ENCODE measurements around the gene DDTL.

DDTL gene

DNA sequence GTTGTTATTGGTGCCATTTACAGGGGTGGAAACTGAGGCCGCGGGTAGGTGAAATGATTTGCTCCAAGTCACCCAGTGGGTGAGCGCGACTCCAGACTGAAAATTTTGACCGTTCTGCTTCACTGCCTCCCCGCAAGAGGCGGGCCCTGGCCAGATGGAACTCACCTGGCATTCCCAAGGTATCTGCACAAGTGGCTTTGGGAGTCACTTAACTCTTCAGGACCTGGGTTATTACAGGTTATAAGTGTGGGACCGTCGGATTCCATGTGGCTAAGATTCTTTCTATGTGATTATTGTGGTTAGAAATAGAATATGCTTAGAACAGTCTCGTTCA is 45.0 kb downstream of the DDTL start:
- H3K4me3 ChIP-seq (ENCODE audit: low read length), result peak overlapping the region; percentile 83
- no peak overlapping the region for H2BK120ac ChIP-seq (ENCODE audit: low read depth, low read length)
- no CpG with 5 or more reads among the region's 10 CpGs for WGBS (ENCODE audit: extremely low coverage, insufficient coverage, low lambda C conversion rate)
- H3K56ac ChIP-seq (ENCODE audit: low read length), result peak overlapping the region; percentile 88
- no peak overlapping the region for H2AK5ac ChIP-seq (ENCODE audit: low read length)
- H3K9ac ChIP-seq (ENCODE audit: low read length), result peak overlapping the region; percentile 83
- peak; percentile 40 for DNase-seq
- peak overlapping the region; percentile 51 for H3K4me2 ChIP-seq (ENCODE audit: low read length)
- H3K4me1 ChIP-seq (ENCODE audit: control insufficient read depth, low read depth, low read length), result peaks cover 3% of the 10 kb centered on the region
- H2BK5ac ChIP-seq (ENCODE audit: low read length), result no peak overlapping the region
- no peaks in the 10 kb centered on the region for H3K27me3 ChIP-seq (ENCODE audit: insufficient read depth, low read length, poor library complexity)
- H2BK15ac ChIP-seq (replicated peaks; ENCODE audit: low read depth), result no peak overlapping the region
- no peaks in the 10 kb centered on the region for H3K36me3 ChIP-seq (ENCODE audit: control insufficient read depth, insufficient read depth, low read length)
- peaks cover 7% of the 10 kb centered on the region for H3K79me1 ChIP-seq (ENCODE audit: low read length)
- no peak overlapping the region for H3K18ac ChIP-seq (ENCODE audit: low read length)
- peaks cover 13% of the 10 kb centered on the region for H3K79me2 ChIP-seq (ENCODE audit: control insufficient read depth, insufficient read depth, low read length)
- no peak overlapping the region for H3K4ac ChIP-seq (ENCODE audit: low read depth, low read length)
- no peak overlapping the region for H4K8ac ChIP-seq (ENCODE audit: low read depth, low read length)
- H3K23ac ChIP-seq (ENCODE audit: low read length), result no peak overlapping the region
- H3K27ac ChIP-seq (ENCODE audit: low read depth, low read length), result no peak overlapping the region
- no peak overlapping the region for H4K5ac ChIP-seq (ENCODE audit: low read length)

DNA sequence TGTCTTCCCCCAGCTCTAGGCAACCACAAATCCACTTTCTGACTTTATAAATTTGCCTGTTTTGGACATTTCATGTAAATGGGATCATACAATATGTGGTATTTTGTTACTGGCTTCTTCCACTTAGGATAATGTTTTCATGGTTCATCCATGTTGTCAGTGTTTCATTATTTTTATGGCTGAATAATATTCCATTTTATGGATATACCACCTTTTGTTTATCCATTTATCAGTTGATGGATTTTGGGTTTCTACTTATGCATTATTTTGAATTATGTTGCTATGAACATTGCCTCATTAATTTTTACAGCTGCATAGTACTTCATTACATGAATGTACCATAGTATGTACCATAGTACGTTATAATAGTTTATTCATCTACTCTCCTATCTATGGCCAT is 49.5 kb downstream of the DDTL start:
- no CpG with 5 or more reads among the region's 1 CpG for WGBS (ENCODE audit: extremely low coverage, insufficient coverage, low lambda C conversion rate)
- Histone ChIP-seq H4K5ac (ENCODE audit: low read length) (no peak overlapping the region), H2BK5ac (ENCODE audit: low read length) (no peak overlapping the region)

DNA sequence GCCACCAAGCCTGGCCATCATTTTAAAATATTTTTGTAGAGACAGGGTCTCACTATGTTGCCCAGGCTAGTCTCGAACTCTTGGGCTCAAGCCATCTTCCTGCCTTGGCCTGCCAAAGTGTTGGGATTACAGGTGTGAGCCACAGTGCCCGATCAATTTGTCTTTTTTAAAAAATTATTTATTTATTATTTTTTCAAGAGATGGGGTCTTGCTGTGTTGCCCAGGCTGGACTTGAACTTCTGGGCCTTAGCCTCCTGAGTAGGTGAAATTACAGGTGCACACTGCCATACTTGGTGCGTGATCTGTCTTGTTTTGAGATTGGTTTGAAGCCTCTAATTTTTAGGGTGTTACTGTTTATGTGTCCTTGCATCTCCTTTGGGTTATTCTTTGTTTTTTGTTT is 54.6 kb downstream of the DDTL start:
- H3K4me1 ChIP-seq (ENCODE audit: control insufficient read depth, low read depth, low read length), result no peaks in the 10 kb centered on the region
- H2BK15ac ChIP-seq (replicated peaks; ENCODE audit: low read depth), result no peak overlapping the region
- H4K5ac ChIP-seq (ENCODE audit: low read length), result no peak overlapping the region
- H3K4ac ChIP-seq (ENCODE audit: low read depth, low read length), result no peak overlapping the region
- no peak overlapping the region for H4K8ac ChIP-seq (ENCODE audit: low read depth, low read length)
- H2BK120ac ChIP-seq (ENCODE audit: low read depth, low read length), result no peak overlapping the region
- no peaks in the 10 kb centered on the region for H3K36me3 ChIP-seq (ENCODE audit: control insufficient read depth, insufficient read depth, low read length)
- H3K27me3 ChIP-seq (ENCODE audit: insufficient read depth, low read length, poor library complexity), result no peaks in the 10 kb centered on the region
- H2BK5ac ChIP-seq (ENCODE audit: low read length), result no peak overlapping the region
- H3K79me1 ChIP-seq (ENCODE audit: low read length), result peaks cover 2% of the 10 kb centered on the region
- H3K4me3 ChIP-seq (ENCODE audit: low read length), result no peak overlapping the region
- no peak for DNase-seq
- peaks cover 1% of the 10 kb centered on the region for H3K79me2 ChIP-seq (ENCODE audit: control insufficient read depth, insufficient read depth, low read length)
- no peak overlapping the region for H3K4me2 ChIP-seq (ENCODE audit: low read length)
- H3K56ac ChIP-seq (ENCODE audit: low read length), result no peak overlapping the region
- no peak overlapping the region for H3K27ac ChIP-seq (ENCODE audit: low read depth, low read length)
- no CpG with 5 or more reads among the region's 3 CpGs for WGBS (ENCODE audit: extremely low coverage, insufficient coverage, low lambda C conversion rate)
- no peak overlapping the region for H3K18ac ChIP-seq (ENCODE audit: low read length)
- H3K23ac ChIP-seq (ENCODE audit: low read length), result no peak overlapping the region
- H3K9ac ChIP-seq (ENCODE audit: low read length), result no peak overlapping the region
- H2AK5ac ChIP-seq (ENCODE audit: low read length), result no peak overlapping the region

More for the DNA sequence above, 49.5 kb downstream of the DDTL start:
- Histone ChIP-seq H2BK15ac (replicated peaks; ENCODE audit: low read depth) (no peak overlapping the region), H2AK5ac (ENCODE audit: low read length) (no peak overlapping the region), H3K23ac (ENCODE audit: low read length) (no peak overlapping the region), H3K36me3 (ENCODE audit: control insufficient read depth, insufficient read depth, low read length) (no peaks in the 10 kb centered on the region), H3K4me2 (ENCODE audit: low read length) (no peak overlapping the region), H3K4me1 (ENCODE audit: control insufficient read depth, low read depth, low read length) (peaks cover 3% of the 10 kb centered on the region), H3K9ac (ENCODE audit: low read length) (no peak overlapping the region), H3K4me3 (ENCODE audit: low read length) (no peak overlapping the region), H3K27ac (ENCODE audit: low read depth, low read length) (no peak overlapping the region), H3K79me1 (ENCODE audit: low read length) (peaks cover 7% of the 10 kb centered on the region), H3K79me2 (ENCODE audit: control insufficient read depth, insufficient read depth, low read length) (peaks cover 15% of the 10 kb centered on the region), H3K18ac (ENCODE audit: low read length) (no peak overlapping the region), H3K56ac (ENCODE audit: low read length) (no peak overlapping the region), H3K4ac (ENCODE audit: low read depth, low read length) (no peak overlapping the region), H4K8ac (ENCODE audit: low read depth, low read length) (no peak overlapping the region), H2BK120ac (ENCODE audit: low read depth, low read length) (no peak overlapping the region), H3K27me3 (ENCODE audit: insufficient read depth, low read length, poor library complexity) (no peaks in the 10 kb centered on the region)
- DNase-seq, result no peak

All from mesendoderm (in vitro differentiated cells).